Endothelial cell (in vitro differentiated cells): Measurements from ENCODE around the gene PPP2R3C. TPM values are rescaled to one million over a fixed set of nuclear protein-coding genes. Genes with fewer than 3 reads are reported as not detected.
"Not testable (repeated sequence)": the region's sequence is repeated elsewhere in the genome, so short reads cannot be mapped to it uniquely, and the experiment has no call there.

Source experiments
- DNase-seq: peaks from one replicate; pipeline ENCODE4 v3.0.0; 2021; ENCODE audit warnings: low spot score
- H3K27ac Mint-ChIP-seq: one replicate; pipeline ENCODE4 v1.8.0; 2021; ENCODE audit warnings: mixed read lengths, inconsistent platforms; ENCODE audit not compliant: unreplicated experiment
- H3K27me3 Mint-ChIP-seq: one replicate; pipeline ENCODE4 v1.8.0; 2021; ENCODE audit warnings: mild to moderate bottlenecking, moderate library complexity, mixed read lengths, inconsistent platforms; ENCODE audit not compliant: unreplicated experiment
- H3K36me3 Mint-ChIP-seq: one replicate; pipeline ENCODE4 v1.8.0; 2021; ENCODE audit warnings: mild to moderate bottlenecking, low read depth, mixed read lengths, inconsistent platforms; ENCODE audit not compliant: unreplicated experiment
- H3K4me1 Mint-ChIP-seq: one replicate; pipeline ENCODE4 v1.8.0; 2021; ENCODE audit warnings: mild to moderate bottlenecking, mixed read lengths, inconsistent platforms; ENCODE audit not compliant: unreplicated experiment
- H3K4me3 Mint-ChIP-seq: one replicate; pipeline ENCODE4 v1.8.0; 2021; ENCODE audit warnings: mild to moderate bottlenecking, mixed read lengths, inconsistent platforms; ENCODE audit not compliant: unreplicated experiment
- H3K9me3 Mint-ChIP-seq: one replicate; pipeline ENCODE4 v1.8.0; 2021; ENCODE audit warnings: mixed read lengths, inconsistent platforms; ENCODE audit not compliant: unreplicated experiment
- CTCF ChIP-seq: fragments of 200-600 bp; sonication (generic); IDR thresholded peaks from one replicate; pipeline ENCODE4 v1.5.0; 2021; ENCODE audit warnings: antibody characterized with exemption; ENCODE audit not compliant: unreplicated experiment
- total RNA-seq: library from RNA; stranded (reverse); fragmentation: NEBNext Ultra II Directional; extraction: Animal tissue kit (Norgen Biotek cat#: 25700); gene quantifications from one replicate; pipeline ENCODE4 v1.2.1, GENCODE V29; 2021; ENCODE audit not compliant: unreplicated experiment

Gene PPP2R3C
- total RNA-seq, 1 donor from 2014 or later = 29.1 TPM

DNA sequence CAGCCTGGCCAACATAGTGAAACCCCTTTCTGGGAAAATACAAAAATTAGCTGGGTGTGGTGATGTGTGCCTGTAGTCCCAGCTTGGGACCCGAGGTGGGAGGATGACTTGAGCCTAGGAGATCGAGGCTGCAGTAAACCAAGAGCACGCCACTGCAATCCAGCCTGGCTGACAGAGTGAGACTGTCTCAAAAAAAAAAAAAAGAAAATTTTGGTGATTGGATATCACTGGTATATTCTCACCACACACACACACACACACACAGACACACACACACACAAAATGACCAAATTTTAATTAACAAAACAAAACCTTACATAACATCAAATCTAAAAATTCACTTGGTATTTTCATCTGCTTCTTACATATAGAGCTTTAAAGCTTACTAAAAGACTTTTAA, 79.2 kb downstream of the PPP2R3C start:
- peaks cover 7% of the 10 kb centered on the region for H3K4me1 Mint-ChIP-seq
- H3K27me3 Mint-ChIP-seq = no peaks in the 10 kb centered on the region
- H3K27ac Mint-ChIP-seq = no peak overlapping the region
- no peak for TF ChIP-seq CTCF
- peaks cover 3% of the 10 kb centered on the region for H3K36me3 Mint-ChIP-seq
- no peak for DNase-seq
- H3K9me3 Mint-ChIP-seq = peaks cover 4% of the 10 kb centered on the region
- H3K4me3 Mint-ChIP-seq = no peak overlapping the region

GRCh38 chr14:35038312-35038711, 83.5 kb downstream of the PPP2R3C start:
- not testable (repeated sequence) for H3K4me1 Mint-ChIP-seq, H3K4me3 Mint-ChIP-seq, DNase-seq, H3K27me3 Mint-ChIP-seq, H3K27ac Mint-ChIP-seq
- H3K36me3 Mint-ChIP-seq = peaks cover 30% of the 10 kb centered on the region
- peaks cover 19% of the 10 kb centered on the region for H3K9me3 Mint-ChIP-seq

Other genes starting within 250 kb of the PPP2R3C start
- gene BAZ1A, start 246.6 kb downstream of the PPP2R3C start, total RNA-seq = 27.2 TPM
- gene SRP54, start 139.0 kb downstream of the PPP2R3C start, total RNA-seq = 47.7 TPM
- 25.6 TPM for gene FAM177A1, start 75.7 kb downstream of the PPP2R3C start, total RNA-seq
- gene PRORP, start 562 bp upstream of the PPP2R3C start, total RNA-seq = 56.6 TPM
- gene PSMA6, start 170.4 kb upstream of the PPP2R3C start, total RNA-seq = 160 TPM